GM23338 (cell line): ENCODE data around the gene RGS8. TPM values are rescaled to one million over a fixed set of nuclear protein-coding genes. Genes with fewer than 3 reads are reported as not detected.

Source experiments
- ETS1 ChIP-seq: IDR thresholded peaks from 2 replicates; pipeline ENCODE4 v1.6.1; 2016; ENCODE audit warnings: antibody characterized with exemption
- EZH2phosphoT487 ChIP-seq: fragments of 200-600 bp; sonication (generic); IDR thresholded peaks from one replicate; pipeline ENCODE4 v1.8.1; 2018; ENCODE audit warnings: antibody characterized with exemption; ENCODE audit not compliant: unreplicated experiment
- POLR2AphosphoS5 ChIP-seq: IDR thresholded peaks from 2 replicates; pipeline ENCODE4 v1.6.1; 2016; ENCODE audit warnings: antibody characterized with exemption, low read depth
- REST ChIP-seq: IDR thresholded peaks from one replicate; pipeline ENCODE4 v1.6.1; 2018; ENCODE audit warnings: antibody characterized with exemption; ENCODE audit not compliant: unreplicated experiment
- ZNF462 ChIP-seq: fragments of 250-450 bp; sonication (Bioruptor Pico); IDR thresholded peaks from 2 replicates; pipeline ENCODE4 v1.5.0; 2020; ENCODE audit warnings: mild to moderate bottlenecking, moderate library complexity
- polyA plus RNA-seq: library from polyadenylated mRNA; unstranded; fragments of >200 nt; fragmentation: Nextera tagmentation; extraction: Ambion mirVana; gene quantifications from 2 replicates; pipeline ENCODE4 v1.2.1, GENCODE V29; 2016
- total RNA-seq: library from RNA; depleted of rRNA; stranded (reverse); fragments of >200 nt; shearing (Covaris generic); gene quantifications from 2 replicates; pipeline ENCODE4 v1.2.3, GENCODE V29; 2014

RGS8 gene
- total and polyA plus RNA-seq, 2 experiments from 2014 or later = 0.06 to 2.5 TPM

- TF ChIP-seq ZNF462 (CRISPR knock-in tag) = no peak
- no peak for TF ChIP-seq POLR2AphosphoS5
- no peak for TF ChIP-seq REST
- TF ChIP-seq ETS1 = no peak
- TF ChIP-seq EZH2phosphoT487 = no peak
Observed at GRCh38 chr1:182669266-182669665, 15.1 kb downstream of the RGS8 start (continued).
